K562 (cell line): ENCODE measurements around the gene PRDX1. TPM values are rescaled to one million over a fixed set of nuclear protein-coding genes. Genes with fewer than 3 reads are reported as not detected.

ENCODE experiments used
- ATAC-seq: fragments of 200-7000 bp; cut with Tn5 transposase; 3 replicates; pipeline ENCODE4 v1.9.1; 2020; ENCODE audit warnings: moderate library complexity
- BruUV-seq: library from RNA; stranded (reverse); fragments of 400-500 nt; replicated peaks from 2 replicates; lab custom pipeline; 2021; lab: Mats Ljungman, UMichigan
- CTCF ChIA-PET: fragments of 300-600 bp; formaldehyde crosslinking; extraction: SDS; loops from one replicate; lab custom pipeline; 2021; ENCODE audit warnings: low intra/inter-chr PET ratio; lab: Yijun Ruan, JAX
- POLR2A ChIA-PET: fragments of 300-600, 350-650 bp; sonication (Branson Sonifier 250); formaldehyde crosslinking; extraction: SDS; loops from one replicate; lab custom pipeline; 2021; ENCODE audit warnings: antibody characterized with exemption, inconsistent platforms; lab: Yijun Ruan, JAX
- DNase-seq, 4 experiments: peaks; one replicate each; pipeline versions ENCODE4 v3.0.0 to v3.0.0-alpha.2; 2011 to 2018; ENCODE audit warnings: low spot score in 3 of 4, mixed read lengths in 3 of 4; ENCODE audit errors: extremely low read depth in 1 of 4
- FAIRE-seq: peaks from 2 replicates; lab custom pipeline; 2011; peaks lifted over from hg19 to GRCh38; lab: Jason Lieb, UNC
- H2AFZ ChIP-seq: 2 replicates; pipeline ENCODE4 v1.6.0; 2011; ENCODE audit warnings: low read depth, low read length, control low read depth, inconsistent platforms
- H3K27ac ChIP-seq: fragments of 200-600 bp; 3 replicates; pipeline ENCODE4 v1.8.0; 2011; ENCODE audit warnings: low read depth, mild to moderate bottlenecking, control low read depth, inconsistent platforms, low read length, moderate library complexity, mixed read lengths; ENCODE audit errors: extremely low read depth
- H3K27me3 ChIP-seq, 2 experiments: fragments of 300-600 bp in 1 of 2; 2 replicates in 1 of 2; 3 replicates in 1 of 2; pipeline versions ENCODE4 v1.6.0 to v1.8.0; 2011; ENCODE audit warnings: inconsistent platforms in 2 of 2, low read length in 2 of 2, mild to moderate bottlenecking in 1 of 2, mixed read lengths in 1 of 2, moderate library complexity in 1 of 2; ENCODE audit not compliant: control insufficient read depth in 2 of 2, insufficient read depth in 2 of 2
- H3K36me3 ChIP-seq: fragments of 300-600 bp; 3 replicates; pipeline ENCODE4 v1.8.0; 2011; ENCODE audit warnings: mild to moderate bottlenecking, low read length, inconsistent platforms; ENCODE audit not compliant: control insufficient read depth, insufficient read depth
- H3K4me1 ChIP-seq, 2 experiments: fragments of 200-600 bp in 1 of 2; replicated peaks in 1 of 2; 2 replicates in 1 of 2; 3 replicates in 1 of 2; pipeline versions ENCODE4 v1.5.1 to v1.8.0; 2011; ENCODE audit warnings: inconsistent platforms in 2 of 2, low read length in 2 of 2, mild to moderate bottlenecking in 1 of 2, mixed read lengths in 1 of 2, moderate library complexity in 1 of 2; ENCODE audit not compliant: control insufficient read depth in 2 of 2, insufficient read depth in 2 of 2
- H3K4me2 ChIP-seq: 2 replicates; pipeline ENCODE4 v1.6.1; 2011; ENCODE audit warnings: low read length, control low read depth, inconsistent platforms, mixed read lengths; ENCODE audit not compliant: insufficient read depth
- H3K4me3 ChIP-seq: fragments of 200-600 bp; sonication (generic), shearing (Covaris generic); 2 replicates; pipeline ENCODE4 v1.5.1; 2016; ENCODE audit warnings: control low read depth, inconsistent platforms
- H3K79me2 ChIP-seq: fragments of 200-600 bp; 3 replicates; pipeline ENCODE4 v1.8.0; 2011; ENCODE audit warnings: low read length, inconsistent platforms; ENCODE audit not compliant: control insufficient read depth, insufficient read depth
- H3K9ac ChIP-seq, 2 experiments: 2 replicates each; pipeline versions ENCODE4 v1.6.0 to v1.6.1; 2011; ENCODE audit warnings: low read depth in 2 of 2, low read length in 2 of 2, control low read depth in 1 of 2, inconsistent platforms in 1 of 2, mild to moderate bottlenecking in 1 of 2, mixed read lengths in 1 of 2; ENCODE audit not compliant: insufficient read depth in 1 of 2
- H3K9me1 ChIP-seq: one replicate; pipeline ENCODE4 v1.6.0; 2011; ENCODE audit warnings: inconsistent platforms, mild to moderate bottlenecking, low read length, moderate library complexity; ENCODE audit not compliant: control insufficient read depth, insufficient read depth
- H3K9me3 ChIP-seq: replicated peaks from 2 replicates; pipeline ENCODE4 v1.5.1; 2011; ENCODE audit warnings: low read depth, low read length, inconsistent platforms; ENCODE audit not compliant: control insufficient read depth, insufficient read depth
- H4K20me1 ChIP-seq: replicated peaks from 2 replicates; pipeline ENCODE4 v1.6.1; 2011; ENCODE audit warnings: low read length, inconsistent platforms, mixed read lengths; ENCODE audit not compliant: control insufficient read depth, insufficient read depth
- ETS2 ChIP-seq: IDR thresholded peaks from 2 replicates; pipeline ENCODE4 v1.6.1; 2016; ENCODE audit warnings: borderline replicate concordance, missing genetic modification characterization, mild to moderate bottlenecking, moderate library complexity, missing compliant biosample characterization; ENCODE audit not compliant: poor library complexity, severe bottlenecking
- POLR2A ChIP-seq: fragments of 450-650 bp; conservative IDR thresholded peaks from 2 replicates; pipeline ENCODE4 v1.6.1; 2016
- POLR2AphosphoS5 ChIP-seq: IDR thresholded peaks from 2 replicates; pipeline ENCODE4 v1.6.1; 2011; ENCODE audit warnings: mild to moderate bottlenecking, low read depth, low read length, moderate library complexity; ENCODE audit not compliant: control insufficient read depth, insufficient read depth
- POLR2B ChIP-seq: fragments of 450-650 bp; IDR thresholded peaks from 2 replicates; pipeline ENCODE4 v1.6.1; 2018; ENCODE audit warnings: low read depth; ENCODE audit not compliant: partially characterized antibody
- RBFOX2 ChIP-seq: fragments of 200-400 bp; formaldehyde crosslinking; IDR thresholded peaks from 2 replicates; pipeline ENCODE4 v1.6.1; 2017; ENCODE audit warnings: low read depth, mild to moderate bottlenecking, low read length, moderate library complexity
- RFX1 ChIP-seq: fragments of 450-650 bp; IDR thresholded peaks from 2 replicates; pipeline ENCODE4 v1.6.1; 2016; ENCODE audit warnings: mild to moderate bottlenecking, moderate library complexity
- SUPT5H ChIP-seq: fragments of 450-650 bp; IDR thresholded peaks from 2 replicates; pipeline ENCODE4 v1.6.1; 2016
- TOE1 ChIP-seq, 2 experiments: fragments of 450-650 bp in 1 of 2; sonication (generic) in 1 of 2; formaldehyde crosslinking in 1 of 2; IDR thresholded peaks; 2 replicates each; pipeline versions ENCODE4 v1.7.1 to v1.8.0; 2016 to 2022; ENCODE audit warnings: borderline replicate concordance in 2 of 2, mild to moderate bottlenecking in 2 of 2, antibody characterized with exemption in 1 of 2, inconsistent platforms in 1 of 2, low read depth in 1 of 2, missing genetic modification reagents in 1 of 2, moderate library complexity in 1 of 2
- U2AF2 ChIP-seq: fragments of 200-400 bp; formaldehyde crosslinking; optimal IDR thresholded peaks from 2 replicates; pipeline ENCODE3; 2017; ENCODE audit warnings: low read depth, mild to moderate bottlenecking, low read length
- WHSC1 ChIP-seq: IDR thresholded peaks from one replicate; pipeline ENCODE4 v1.6.1; 2012; ENCODE audit warnings: low read length, control low read depth, inconsistent platforms
- ZNF57 ChIP-seq: fragments of 450-650 bp; formaldehyde crosslinking; IDR thresholded peaks from 2 replicates; pipeline ENCODE4 v1.4.0; 2020; ENCODE audit warnings: mild to moderate bottlenecking, moderate library complexity
- WGBS: fragments of 100-300 bp; shearing (Covaris generic); methylation state at CpG from one replicate; pipeline ENCODE4 v1.1.6; 2016; ENCODE audit warnings: low coverage, mixed read lengths; ENCODE audit not compliant: insufficient coverage; ENCODE audit errors: missing lambda C conversion rate; 5-methylcytosine and 5-hydroxymethylcytosine counted together
- in situ Hi-C: fragments of 300-500 bp; cut with MboI; formaldehyde crosslinking; loops from 4 replicates; pipeline ENCODE4 v1.15.0; 2018; ENCODE audit warnings: inconsistent platforms, mixed read lengths
- intact Hi-C: fragments of 100-400 bp; cut with micrococcal nuclease; formaldehyde crosslinking; loops from 2 replicates; pipeline ENCODE4 v1.14.2; 2022
- polyA plus RNA-seq, 8 experiments: library from polyadenylated mRNA; depleted of rRNA in 4 of 8; stranded (reverse) in 5 of 8; unstranded in 3 of 8; fragments of >200 nt; fragmentation: Nextera tagmentation in 2 of 8; fragmentation: Illumina TruSeq in 1 of 8; extraction: Ambion mirVana in 2 of 8; extraction: Trizol in 1 of 8; gene quantifications; 2 replicates each; pipeline versions ENCODE4 v1.2.1 to v1.2.3, GENCODE V29; 2011 to 2014; ENCODE audit warnings: inconsistent platforms in 1 of 8, missing spikeins in 1 of 8
- total RNA-seq, 7 experiments: library from RNA; depleted of rRNA in 6 of 7; stranded (reverse); fragments of >200 nt in 6 of 7; fragmentation: Illumina TruSeq in 2 of 7; extraction: Trizol in 2 of 7; gene quantifications; 2 replicates each; pipeline versions ENCODE4 v1.2.1 to v1.2.3, GENCODE V29; 2011 to 2021; ENCODE audit warnings: low replicate concordance in 1 of 7
- TF ChIP-seq, protein P1 (sequence below): fragments of 450-650 bp; formaldehyde crosslinking; IDR thresholded peaks from 2 replicates; pipeline ENCODE4 v1.4.0; 2020; ENCODE audit warnings: mild to moderate bottlenecking, mixed read lengths
- TF ChIP-seq, protein P2 (sequence below): sonication (generic); formaldehyde crosslinking; IDR thresholded peaks from 2 replicates; pipeline ENCODE4 v1.8.0; 2022; ENCODE audit warnings: mild to moderate bottlenecking, missing genetic modification reagents

The PRDX1 gene
- total and polyA plus RNA-seq, 9 of the 15 experiments (the other 6 are each of a cell fraction or from before 2014, with no cell fraction given) = 748 to 2,388 (median 1,045) TPM

DNA sequence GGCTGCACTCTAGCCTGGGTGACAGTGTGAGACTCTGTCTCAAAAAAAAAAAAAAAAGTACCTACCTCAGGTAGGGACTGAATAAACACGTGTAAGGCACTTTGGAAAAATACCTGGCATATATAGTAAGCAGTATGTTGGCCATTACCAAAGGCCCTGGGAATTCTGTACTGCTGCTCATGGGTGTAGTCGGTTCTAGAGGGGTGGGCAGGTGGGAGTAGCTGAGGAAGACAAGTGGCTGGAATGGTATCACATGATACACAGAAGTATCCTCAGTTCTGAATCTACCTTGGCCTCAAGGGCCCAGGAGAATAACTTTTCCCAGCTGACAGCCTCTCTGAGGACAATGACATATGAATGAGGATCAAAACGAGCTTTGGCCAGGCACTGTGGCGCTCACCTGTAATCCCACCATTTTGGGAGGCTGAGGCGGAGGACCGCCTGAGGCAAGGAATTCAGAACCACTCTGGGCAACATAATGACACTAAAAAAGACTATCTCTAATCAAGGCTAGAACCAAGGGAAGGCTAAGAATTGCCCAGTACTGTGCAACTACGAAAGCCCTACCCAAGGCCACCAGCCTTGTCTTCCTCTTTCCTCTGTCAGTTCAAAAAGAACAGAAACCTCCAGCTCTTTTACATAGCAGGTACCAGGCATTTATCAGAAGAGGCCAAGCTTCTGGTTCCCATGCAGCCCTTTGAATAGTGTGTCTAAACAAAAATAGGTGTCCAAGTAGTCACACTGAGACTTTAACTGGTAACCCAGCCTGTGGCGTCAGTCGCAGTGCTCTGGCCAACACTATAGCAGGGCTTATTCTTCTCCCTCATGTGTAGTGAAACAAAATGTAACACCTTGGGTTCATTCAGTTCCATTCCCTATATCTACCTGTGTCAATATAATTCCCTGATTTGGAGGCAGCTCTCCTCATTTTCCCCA is 11.4 kb downstream of the PRDX1 start:
- Histone ChIP-seq H3K36me3 (peaks cover 85% of the 10 kb centered on the region), H2AFZ (no peak overlapping the region), H3K4me2 (no peak overlapping the region), H3K4me1 (no peaks in the 10 kb centered on the region; a peak in 1 of 5 replicates), H3K27ac (no peak overlapping the region), H3K27me3 (no peaks in the 10 kb centered on the region), H3K9me3 (no peaks in the 10 kb centered on the region), H3K79me2 (peaks cover 8% of the 10 kb centered on the region; the same call in 2 of the 3 replicates), H3K4me3 (no peak overlapping the region), H4K20me1 (no peaks in the 10 kb centered on the region), H3K9ac (no peak overlapping the region), H3K9me1 (no peaks in the 10 kb centered on the region)
- intact Hi-C loops (loop anchor here (5.0 kb wide), 1 partner anchor 372 kb away; no protein-coding TSS in a partner anchor), in situ Hi-C loops (loop anchor here (5.0 kb wide), 1 partner anchor 57 kb away; no protein-coding TSS in a partner anchor)
- peak; percentile 31 for TF ChIP-seq POLR2B
- TF ChIP-seq, protein P1, sequence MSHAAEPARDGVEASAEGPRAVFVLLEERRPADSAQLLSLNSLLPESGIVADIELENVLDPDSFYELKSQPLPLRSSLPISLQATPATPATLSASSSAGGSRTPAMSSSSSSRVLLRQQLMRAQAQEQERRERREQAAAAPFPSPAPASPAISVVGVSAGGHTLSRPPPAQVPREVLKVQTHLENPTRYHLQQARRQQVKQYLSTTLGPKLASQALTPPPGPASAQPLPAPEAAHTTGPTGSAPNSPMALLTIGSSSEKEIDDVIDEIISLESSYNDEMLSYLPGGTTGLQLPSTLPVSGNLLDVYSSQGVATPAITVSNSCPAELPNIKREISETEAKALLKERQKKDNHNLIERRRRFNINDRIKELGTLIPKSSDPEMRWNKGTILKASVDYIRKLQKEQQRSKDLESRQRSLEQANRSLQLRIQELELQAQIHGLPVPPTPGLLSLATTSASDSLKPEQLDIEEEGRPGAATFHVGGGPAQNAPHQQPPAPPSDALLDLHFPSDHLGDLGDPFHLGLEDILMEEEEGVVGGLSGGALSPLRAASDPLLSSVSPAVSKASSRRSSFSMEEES (CRISPR knock-in tag) = peak; percentile 10; the same call in 1 of the 2 replicates
- peak; percentile 26; the same call in 1 of the 2 replicates for TF ChIP-seq POLR2AphosphoS5
- no peak for TF ChIP-seq WHSC1
- TF ChIP-seq RBFOX2 = peak; percentile 41; the same call in 1 of the 2 replicates
- no peak for TF ChIP-seq RFX1
- TF ChIP-seq SUPT5H = peak; percentile 33
- TF ChIP-seq TOE1 (IDR thresholded peaks at IDR 0.05; ENCODE audit: borderline replicate concordance) = 0 out of 2 replicates have a peak, but pooled peaks have one; percentile 26
- no peak for TF ChIP-seq TOE1 (CRISPR knock-in tag; IDR thresholded peaks at IDR 0.05; ENCODE audit: borderline replicate concordance, low read depth)
- TF ChIP-seq ZNF57 = no peak
- TF ChIP-seq, protein P2, sequence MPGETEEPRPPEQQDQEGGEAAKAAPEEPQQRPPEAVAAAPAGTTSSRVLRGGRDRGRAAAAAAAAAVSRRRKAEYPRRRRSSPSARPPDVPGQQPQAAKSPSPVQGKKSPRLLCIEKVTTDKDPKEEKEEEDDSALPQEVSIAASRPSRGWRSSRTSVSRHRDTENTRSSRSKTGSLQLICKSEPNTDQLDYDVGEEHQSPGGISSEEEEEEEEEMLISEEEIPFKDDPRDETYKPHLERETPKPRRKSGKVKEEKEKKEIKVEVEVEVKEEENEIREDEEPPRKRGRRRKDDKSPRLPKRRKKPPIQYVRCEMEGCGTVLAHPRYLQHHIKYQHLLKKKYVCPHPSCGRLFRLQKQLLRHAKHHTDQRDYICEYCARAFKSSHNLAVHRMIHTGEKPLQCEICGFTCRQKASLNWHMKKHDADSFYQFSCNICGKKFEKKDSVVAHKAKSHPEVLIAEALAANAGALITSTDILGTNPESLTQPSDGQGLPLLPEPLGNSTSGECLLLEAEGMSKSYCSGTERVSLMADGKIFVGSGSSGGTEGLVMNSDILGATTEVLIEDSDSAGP = no peak
- no peak for TF ChIP-seq U2AF2
- TF ChIP-seq ETS2 (tag) = no peak
- TF ChIP-seq POLR2A = peak; percentile 65
- FAIRE-seq (no peak), ATAC-seq (0 out of 3 replicates have a peak, but pooled peaks have one; percentile 1), DNase-seq (no peak)
- ChIA-PET CTCF (interaction anchor here (0.6 to 2.6 kb wide), 3 partner anchors 59 to 1823 kb away, joined by 3 to 21 read pairs (median 3); partner anchors contain the start of gene CMPK1), POLR2A (interaction anchor here (0.6 to 5.6 kb wide), 11 partner anchors 8 to 770 kb away, joined by 3 to 104 read pairs (median 9); partner anchors contain the start of genes AKR1A1, CCDC163, HECTD3 and MMACHC)
- 71% methylated on average over 9 of the region's 9 CpGs for WGBS
- TSS peak; percentile 20 for BruUV-seq
